ENCODE results near the gene NDUFA13. TPM values are rescaled to one million over a fixed set of nuclear protein-coding genes. Genes with fewer than 3 reads are reported as not detected.

The NDUFA13 gene
- total RNA-seq, 1 donor from 2014 or later = 218 TPM

GRCh38 chr19:19487077-19487949 is 28.7 kb upstream of the NDUFA13 start:
- ATAC-seq (peak; percentile 3 to 6), DNase-seq (no peak)
- Histone ChIP-seq H3K9me3 (no peaks in the 10 kb centered on the region), H3K27me3 (ENCODE audit: low read depth) (no peaks in the 10 kb centered on the region), H3K4me1 (peaks cover 55% of the 10 kb centered on the region), H3K36me3 (peaks cover 30% of the 10 kb centered on the region), H3K4me3 (no peak overlapping the region), H3K27ac (no peak overlapping the region)
- intact Hi-C loops (cut with DNase I) = no loop called here
- TF ChIP-seq CTCF (IDR thresholded peaks at IDR 0.05) = no peak

- H3K9me3 ChIP-seq = no peaks in the 10 kb centered on the region
- DNase-seq (no peak), ATAC-seq (peak in 1 of 2 donors; percentile 23)
- peak overlapping the region; percentile 86 for H3K27ac ChIP-seq
- peak overlapping the region; percentile 25 for H3K4me3 ChIP-seq
- H3K27me3 ChIP-seq (ENCODE audit: low read depth) = no peaks in the 10 kb centered on the region
- peaks cover 32% of the 10 kb centered on the region for H3K36me3 ChIP-seq
- TF ChIP-seq CTCF (IDR thresholded peaks at IDR 0.05) = no peak
- intact Hi-C loops (cut with DNase I) = no loop called here
- peaks cover 55% of the 10 kb centered on the region for H3K4me1 ChIP-seq
These were observed 27.8 kb upstream of the NDUFA13 start for GRCh38 chr19:19487950-19488874.

- Histone ChIP-seq H3K9me3 (no peaks in the 10 kb centered on the region), H3K27ac (peak overlapping the region; percentile 86), H3K4me3 (peak overlapping the region; percentile 25), H3K4me1 (peaks cover 55% of the 10 kb centered on the region), H3K36me3 (peaks cover 32% of the 10 kb centered on the region), H3K27me3 (ENCODE audit: low read depth) (no peaks in the 10 kb centered on the region)
- DNase-seq (peak; percentile 82), ATAC-seq (peak; percentile 68 to 77)
- intact Hi-C loops (cut with DNase I) = no loop called here
- no peak for TF ChIP-seq CTCF (IDR thresholded peaks at IDR 0.05)
These were observed 26.9 kb upstream of the NDUFA13 start for GRCh38 chr19:19488875-19489690.

GRCh38 chr19:19489804-19490204 is 26.2 kb upstream of the NDUFA13 start:
- peak overlapping the region; percentile 86 for H3K27ac ChIP-seq
- no peaks in the 10 kb centered on the region for H3K9me3 ChIP-seq
- DNase-seq = no peak
- ATAC-seq = no peak
- peaks cover 55% of the 10 kb centered on the region for H3K4me1 ChIP-seq
- H3K4me3 ChIP-seq = peak overlapping the region; percentile 17
- TF ChIP-seq CTCF (IDR thresholded peaks at IDR 0.05) = no peak
- no peaks in the 10 kb centered on the region for H3K27me3 ChIP-seq (ENCODE audit: low read depth)
- intact Hi-C loops (cut with DNase I) = loop anchor here (10.0 kb wide), 1 partner anchor 125 kb away; no protein-coding TSS in a partner anchor
- H3K36me3 ChIP-seq = peaks cover 39% of the 10 kb centered on the region
